ENCODE measurements around the gene PAX3.

PAX3 gene

DNA sequence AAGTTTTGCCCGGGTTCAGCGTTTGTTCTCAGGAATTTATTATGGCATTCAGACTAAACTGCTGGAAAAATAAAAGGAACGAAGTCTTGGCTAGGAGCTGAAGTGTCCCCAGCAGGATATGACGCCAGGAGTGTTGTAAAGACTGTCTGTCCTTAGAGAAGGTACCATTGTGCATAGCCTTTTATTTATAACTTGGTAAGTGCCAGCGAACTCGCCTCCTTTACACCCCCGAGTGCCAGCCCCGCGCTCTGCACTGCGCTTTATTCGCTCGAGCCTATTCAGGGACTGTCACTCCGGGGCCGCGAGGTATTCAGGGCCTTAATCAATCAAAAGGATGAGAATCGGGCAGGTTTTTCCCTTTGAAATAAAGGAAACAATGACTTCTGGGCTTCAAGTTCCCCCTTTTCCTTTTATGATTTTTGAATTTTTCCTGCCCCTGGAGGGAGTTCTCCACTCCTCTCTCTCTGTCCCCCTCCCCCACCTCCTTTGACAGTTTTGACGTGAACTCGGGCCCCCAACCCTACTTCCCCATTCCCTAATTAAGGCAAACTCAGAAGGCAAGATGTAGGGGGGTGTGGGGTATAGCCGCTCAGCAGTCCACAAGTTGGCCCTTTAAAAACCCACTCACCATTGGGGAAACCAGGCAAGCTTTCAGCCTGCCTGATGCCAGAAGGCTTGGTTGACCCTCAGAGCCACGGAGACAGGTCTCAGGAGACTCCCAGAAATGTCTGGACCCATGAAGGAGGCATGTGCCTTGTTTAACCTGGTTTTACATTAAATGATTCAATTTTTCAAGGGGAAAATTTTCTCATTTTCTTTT, 1.3 kb upstream of the PAX3 start:
- no peak for FAIRE-seq
- DNase-seq (ENCODE audit: insufficient read length, low spot score): no peak

DNA sequence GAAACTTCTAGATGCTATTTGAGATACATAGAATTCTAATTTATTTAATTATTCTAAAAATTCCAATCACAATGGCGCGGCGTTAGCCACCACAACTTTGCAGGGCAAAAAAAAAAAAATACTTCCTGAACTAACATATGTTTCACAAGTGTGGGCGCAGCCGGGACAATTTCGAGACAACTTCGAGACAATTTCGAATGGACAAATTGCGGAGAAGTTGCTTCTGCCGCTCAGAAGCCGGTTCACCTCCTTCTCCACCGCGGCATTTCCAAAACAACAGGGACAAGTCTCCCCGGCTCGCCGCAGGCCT, 842 bp downstream of the PAX3 start:
- DNase-seq (ENCODE audit: insufficient read length, low spot score) (no peak), FAIRE-seq (no peak)

DNA sequence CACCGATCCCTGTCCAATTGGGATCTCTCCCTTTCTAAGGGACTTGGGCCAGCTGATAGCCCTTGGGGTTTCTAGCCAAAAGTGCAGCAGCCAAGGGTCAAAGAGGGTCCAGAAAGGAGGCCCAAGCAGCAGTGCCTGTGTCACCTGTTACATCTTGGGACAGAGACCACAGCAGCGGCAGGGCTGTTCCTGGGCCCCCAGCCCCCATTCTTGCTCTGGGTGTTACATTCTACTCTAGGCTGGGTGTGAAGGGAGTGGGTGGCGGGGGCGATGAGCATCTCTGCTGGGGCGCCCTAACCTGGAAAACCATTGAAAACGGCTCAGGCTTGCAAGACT, 1.2 kb downstream of the PAX3 start:
- FAIRE-seq: no peak

DNA sequence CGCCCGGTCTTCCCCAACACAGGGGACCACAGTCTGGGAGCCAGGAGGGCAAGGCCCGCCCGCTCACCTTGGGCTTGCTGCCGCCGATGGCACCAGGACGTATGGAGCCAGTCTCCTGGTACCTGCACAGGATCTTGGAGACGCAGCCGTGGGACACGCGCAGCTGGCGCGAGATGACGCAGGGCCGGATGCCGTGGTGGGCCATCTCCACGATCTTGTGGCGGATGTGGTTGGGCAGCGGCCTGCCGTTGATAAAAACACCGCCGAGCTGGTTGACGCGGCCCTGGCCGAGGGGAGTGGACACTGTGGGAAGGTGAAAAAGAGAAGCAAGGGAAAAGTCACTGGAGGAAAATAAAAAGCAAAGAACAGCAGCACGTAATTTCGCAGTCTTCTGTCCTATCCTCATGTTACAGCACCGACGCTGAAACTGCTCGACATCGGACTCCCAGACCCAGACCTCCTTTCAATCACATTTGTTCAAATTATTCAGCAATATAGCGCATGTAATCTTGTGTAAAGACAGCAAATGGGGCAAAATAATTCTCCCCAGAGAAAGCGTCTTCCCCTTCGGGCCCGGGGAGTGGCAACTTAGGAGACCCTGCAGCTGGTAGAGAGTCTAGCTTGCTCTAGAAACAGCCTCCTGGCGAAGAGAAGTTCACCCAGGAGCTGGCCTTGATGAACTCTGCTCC, 1.7 kb downstream of the PAX3 start:
- no peak for DNase-seq (ENCODE audit: insufficient read length, low spot score)
- FAIRE-seq: no peak

More for the DNA sequence above, 1.2 kb downstream of the PAX3 start:
- no peak for DNase-seq (ENCODE audit: insufficient read length, low spot score)

DNA sequence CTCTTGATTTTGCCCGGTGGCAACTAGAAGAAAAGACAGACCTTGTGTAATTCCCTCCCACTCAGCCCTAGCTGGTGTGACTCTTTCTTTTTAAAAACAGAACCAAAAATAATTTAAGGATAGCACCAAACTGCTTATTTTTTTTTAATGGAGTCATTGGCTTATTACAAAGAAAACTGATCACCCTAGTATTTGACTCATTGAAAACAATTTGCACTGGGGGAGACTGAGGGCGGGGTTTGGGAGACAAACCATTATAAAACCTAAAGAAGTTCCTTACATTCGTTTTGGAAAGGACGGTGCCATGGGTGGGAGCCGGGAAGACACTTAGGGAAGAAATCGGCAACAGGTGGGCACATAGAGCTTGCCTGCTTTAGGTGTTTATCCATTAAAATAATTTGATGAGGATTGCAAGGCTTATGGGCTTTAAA, 2.5 kb downstream of the PAX3 start:
- DNase-seq (ENCODE audit: insufficient read length, low spot score) (no peak), FAIRE-seq (no peak)

DNA sequence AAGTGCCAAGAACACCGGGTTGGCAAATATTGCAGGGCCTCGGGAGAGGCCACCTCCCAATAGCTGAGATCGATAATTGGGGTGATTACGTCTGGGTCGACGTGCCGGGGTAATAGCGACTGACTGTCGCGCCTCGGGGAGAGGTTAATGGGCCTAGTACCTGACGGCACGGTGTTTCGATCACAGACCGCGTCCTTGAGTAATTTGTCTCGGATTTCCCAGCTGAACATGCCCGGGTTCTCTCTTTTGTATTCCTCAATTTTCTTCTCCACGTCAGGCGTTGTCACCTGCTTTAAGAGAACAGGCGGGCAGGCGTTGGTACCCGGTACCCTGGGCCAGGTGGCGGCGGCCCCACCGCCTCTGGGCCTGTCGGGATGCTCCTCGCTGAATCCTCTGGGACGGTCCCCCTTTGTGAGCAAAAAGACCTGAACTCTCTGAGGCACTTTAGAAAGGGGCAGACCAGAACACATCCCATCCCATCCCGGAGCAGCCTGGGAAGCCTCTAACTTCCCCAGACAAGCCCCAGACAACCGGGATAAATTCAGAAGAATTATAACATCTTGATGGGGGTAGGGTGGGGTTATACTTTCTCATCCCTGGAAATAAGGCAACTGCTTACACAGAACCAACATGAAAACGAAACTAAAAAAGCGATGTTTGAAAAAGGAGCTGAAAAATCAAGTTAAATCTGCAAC, 3.3 kb downstream of the PAX3 start:
- DNase-seq (ENCODE audit: insufficient read length, low spot score) (no peak), FAIRE-seq (no peak)

DNA sequence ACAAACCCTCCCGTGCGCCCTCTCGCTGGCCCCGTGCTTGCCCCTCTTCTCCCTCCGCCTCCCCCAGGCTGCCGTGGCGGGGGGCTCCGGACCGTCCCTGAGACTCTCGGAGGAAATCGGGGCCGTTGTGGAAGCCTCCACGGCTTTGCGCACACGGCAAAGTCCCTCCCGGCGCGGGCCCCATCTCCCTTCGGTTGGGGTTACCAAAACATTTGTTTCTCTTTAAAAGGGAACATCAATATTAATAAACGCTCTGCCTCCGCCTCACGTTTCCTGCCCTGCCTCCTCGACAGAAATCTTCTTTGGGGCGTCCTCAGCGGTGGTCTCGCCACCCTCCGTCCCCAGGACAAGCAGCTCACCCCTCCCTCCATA, 3.8 kb downstream of the PAX3 start:
- DNase-seq (ENCODE audit: insufficient read length, low spot score) (no peak), FAIRE-seq (no peak)

DNA sequence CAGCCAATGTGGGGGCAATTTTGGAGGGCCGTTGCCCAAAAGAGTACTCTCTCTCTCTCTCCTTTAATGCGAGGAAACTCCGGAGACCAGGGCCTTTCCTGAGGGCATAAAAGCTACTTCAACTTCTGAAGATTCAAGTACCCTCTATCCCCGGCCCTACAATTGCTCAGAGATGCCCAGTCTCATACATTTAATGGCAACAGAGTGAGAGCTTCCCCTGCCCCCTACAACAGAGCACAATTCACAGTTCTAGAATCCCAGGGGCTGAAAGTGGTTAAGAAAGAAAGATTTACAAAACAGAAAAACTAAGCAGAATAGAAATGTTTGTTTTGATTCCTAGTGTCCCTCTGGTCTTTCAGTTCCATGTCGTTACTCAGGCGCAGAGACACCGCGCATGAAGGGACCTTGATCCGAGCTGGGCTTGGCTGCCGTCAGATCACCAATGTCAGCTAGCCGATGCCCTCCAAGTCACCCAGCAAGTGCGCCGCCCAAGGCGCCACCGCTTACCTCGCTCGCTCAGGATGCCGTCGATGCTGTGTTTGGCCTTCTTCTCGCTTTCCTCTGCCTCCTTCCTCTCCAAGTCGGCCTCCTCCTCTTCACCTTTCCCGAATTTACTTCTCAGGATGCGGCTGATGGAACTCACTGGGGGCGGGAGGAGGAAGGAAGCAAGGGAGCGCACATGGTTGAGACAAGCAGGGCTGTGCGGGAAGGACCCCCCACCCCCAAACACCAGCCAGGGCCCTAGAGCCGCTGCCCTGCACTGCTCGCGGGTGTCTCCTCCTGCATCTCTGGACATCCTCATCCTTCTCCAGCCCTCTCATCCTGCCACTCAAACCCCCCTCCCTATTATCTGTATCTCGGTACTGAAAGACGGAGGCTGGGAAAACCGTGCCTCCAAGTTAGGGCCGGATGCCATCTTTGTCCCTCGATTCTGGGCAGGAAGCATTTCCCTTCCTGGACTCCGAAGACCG, 4.9 kb downstream of the PAX3 start:
- no peak for FAIRE-seq

DNA sequence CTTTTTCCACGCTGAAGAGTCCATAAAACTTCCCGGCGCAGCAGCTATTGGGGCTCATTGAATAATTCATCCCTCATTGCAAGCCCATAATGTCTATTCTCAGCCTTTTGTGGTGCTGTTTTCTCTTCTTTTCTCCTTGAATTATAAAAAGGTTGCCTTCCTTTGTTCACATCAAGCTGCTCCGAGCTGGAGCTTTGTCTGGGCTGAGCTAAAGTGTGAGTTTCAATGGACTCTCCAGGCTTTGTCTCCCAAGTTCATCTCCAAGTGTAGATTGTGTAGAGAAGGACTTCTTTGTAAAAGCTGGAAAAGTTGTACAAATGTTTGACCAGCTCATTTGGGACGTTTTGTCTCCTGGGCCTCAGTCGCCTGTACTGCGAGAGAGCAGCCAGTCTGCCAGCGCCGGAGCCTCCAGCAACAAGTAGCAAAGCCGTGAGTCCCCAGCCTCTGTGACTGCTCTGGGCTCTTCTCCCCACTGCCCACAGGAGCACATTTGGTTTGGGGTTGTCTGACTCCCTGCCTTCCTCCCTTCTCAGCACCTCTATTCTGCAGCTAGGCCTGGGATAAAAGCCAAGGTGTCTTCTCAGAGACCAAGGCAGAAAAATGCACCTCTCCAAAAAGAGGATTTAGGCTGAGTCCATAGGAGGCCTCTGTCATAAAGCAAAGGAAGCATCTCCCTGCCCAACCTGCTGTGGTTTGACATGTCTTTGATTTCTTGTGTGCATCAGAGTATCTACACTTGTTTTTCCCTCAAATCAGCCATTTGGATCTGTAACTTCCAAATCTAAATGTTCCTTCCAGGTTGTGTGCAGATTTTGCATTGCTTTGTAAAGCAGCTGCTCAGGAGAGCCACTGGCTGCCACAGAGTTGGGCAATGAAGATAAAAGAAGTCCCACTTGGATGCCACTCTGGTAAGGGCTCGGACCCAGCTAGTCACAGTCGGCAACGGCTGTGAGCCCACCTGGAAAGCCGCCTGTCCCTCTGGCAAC, 6.4 kb downstream of the PAX3 start:
- no peak for FAIRE-seq

More for the DNA sequence above, 4.9 kb downstream of the PAX3 start:
- no peak for DNase-seq (ENCODE audit: insufficient read length, low spot score)

DNA sequence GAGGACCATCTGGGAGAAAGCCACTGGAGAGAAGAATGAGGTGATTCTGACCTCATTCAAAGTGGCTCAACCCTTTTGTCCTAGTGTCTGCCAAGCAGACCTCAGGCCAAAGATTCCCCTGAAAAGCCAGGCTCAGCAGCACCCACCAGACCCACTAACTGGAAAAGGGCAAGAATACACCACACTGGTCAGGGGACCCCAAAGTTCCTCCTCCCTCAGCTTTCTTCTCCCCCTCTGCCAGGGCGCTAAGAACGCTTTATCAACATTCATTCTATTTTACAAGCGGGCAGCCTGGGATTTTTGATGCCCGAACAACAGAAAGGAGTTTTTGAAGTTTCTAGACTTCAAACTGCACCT, 7.3 kb downstream of the PAX3 start:
- FAIRE-seq (no peak), DNase-seq (ENCODE audit: insufficient read length, low spot score) (no peak)

More for the DNA sequence above, 6.4 kb downstream of the PAX3 start:
- no peak for DNase-seq (ENCODE audit: insufficient read length, low spot score)

DNA sequence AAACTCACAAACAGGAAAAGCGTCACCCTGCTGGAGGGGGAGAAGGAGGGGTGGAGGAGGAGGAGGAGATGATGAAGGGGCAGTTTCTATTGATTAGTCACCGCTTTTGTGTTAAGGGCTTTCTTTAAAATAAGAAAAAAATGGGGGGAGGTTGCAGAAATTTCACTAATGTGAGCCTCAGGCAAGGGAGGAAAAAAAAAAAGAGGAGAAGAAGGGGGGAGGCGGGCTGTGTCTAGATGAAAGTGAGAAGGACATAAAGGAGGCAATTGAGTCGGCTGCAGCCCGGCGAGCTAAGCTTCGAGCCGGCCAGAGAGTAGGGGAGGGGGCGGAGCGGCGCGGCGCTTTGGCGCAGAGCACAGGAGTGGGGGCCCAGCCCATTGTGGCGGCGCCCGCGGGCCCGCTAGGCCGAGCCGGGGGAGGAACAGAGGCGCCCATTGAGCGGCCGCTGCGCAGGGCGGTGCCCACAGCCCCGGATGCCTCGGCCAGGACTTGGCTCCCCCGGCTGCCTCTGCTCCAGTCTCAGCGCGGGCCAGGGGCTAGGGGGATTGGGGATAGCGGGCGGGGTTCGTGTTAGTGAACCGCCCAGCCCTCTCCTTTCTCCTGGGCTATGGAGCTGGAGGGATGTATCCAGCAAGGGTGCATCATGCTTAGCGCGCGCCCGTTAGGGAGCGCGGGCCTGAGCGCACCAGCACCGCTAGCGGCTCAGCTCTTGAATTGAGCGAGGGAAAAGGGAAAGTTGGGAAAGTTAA, 7.9 kb downstream of the PAX3 start:
- FAIRE-seq: no peak
- no peak for DNase-seq (ENCODE audit: insufficient read length, low spot score)

DNA sequence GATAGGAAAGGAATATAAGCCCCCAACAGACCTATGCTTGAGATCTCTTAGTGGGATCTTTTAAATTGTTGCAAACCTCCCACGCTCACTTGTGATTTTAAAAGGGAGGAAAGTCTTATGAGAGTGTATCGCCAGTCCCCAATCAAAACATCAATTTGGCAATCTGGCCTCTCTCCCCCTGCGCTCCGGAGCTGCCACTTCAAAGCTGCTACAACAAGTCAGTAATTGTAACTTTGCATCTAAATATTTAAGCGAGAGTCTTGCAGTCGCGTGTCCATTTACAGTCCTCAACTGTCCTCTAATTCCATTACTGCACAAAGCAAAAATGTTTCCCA, 8.4 kb downstream of the PAX3 start:
- no peak for FAIRE-seq
- no peak for DNase-seq (ENCODE audit: insufficient read length, low spot score)

DNA sequence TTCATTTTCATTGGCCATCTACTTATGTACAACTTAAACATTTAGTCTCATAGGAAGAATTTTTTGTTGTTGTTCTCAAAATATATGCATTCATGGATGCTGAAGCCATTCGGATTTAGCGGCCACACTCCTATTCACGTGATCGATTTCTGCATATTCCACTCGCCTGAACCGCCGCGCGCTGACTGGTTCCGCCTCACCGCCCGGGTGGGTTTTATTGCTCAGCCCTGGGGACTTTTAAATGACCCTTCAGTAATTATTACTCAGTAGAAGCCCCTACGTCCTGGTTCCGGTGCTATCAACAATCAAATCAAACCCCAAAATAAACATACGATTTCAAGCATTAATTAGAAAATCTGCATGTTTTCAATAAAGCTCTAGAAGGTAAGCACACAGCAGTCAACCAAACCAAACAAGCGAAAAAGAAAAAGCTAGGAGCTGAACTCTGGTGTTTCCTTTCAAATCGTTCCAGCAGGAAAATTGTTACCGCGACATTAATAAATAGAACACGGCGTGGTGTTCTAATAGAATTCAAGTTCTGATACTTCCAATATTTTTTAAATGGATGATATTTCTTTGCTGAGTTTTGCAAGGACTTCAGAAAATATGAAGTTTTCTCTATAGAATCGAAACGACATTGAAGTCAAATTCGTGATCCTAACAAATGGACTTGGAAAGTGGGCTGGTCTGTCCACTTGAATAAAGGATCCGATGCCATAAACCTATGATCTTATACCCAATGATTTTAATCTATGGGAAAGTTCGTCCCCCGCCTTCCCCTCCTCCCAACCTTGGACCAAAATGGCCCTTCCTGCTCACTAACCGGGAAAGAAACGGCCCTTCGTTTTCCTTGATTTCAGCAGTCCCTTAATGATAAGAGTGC, 9.3 kb downstream of the PAX3 start:
- no peak for DNase-seq (ENCODE audit: insufficient read length, low spot score)
- FAIRE-seq: no peak

DNA sequence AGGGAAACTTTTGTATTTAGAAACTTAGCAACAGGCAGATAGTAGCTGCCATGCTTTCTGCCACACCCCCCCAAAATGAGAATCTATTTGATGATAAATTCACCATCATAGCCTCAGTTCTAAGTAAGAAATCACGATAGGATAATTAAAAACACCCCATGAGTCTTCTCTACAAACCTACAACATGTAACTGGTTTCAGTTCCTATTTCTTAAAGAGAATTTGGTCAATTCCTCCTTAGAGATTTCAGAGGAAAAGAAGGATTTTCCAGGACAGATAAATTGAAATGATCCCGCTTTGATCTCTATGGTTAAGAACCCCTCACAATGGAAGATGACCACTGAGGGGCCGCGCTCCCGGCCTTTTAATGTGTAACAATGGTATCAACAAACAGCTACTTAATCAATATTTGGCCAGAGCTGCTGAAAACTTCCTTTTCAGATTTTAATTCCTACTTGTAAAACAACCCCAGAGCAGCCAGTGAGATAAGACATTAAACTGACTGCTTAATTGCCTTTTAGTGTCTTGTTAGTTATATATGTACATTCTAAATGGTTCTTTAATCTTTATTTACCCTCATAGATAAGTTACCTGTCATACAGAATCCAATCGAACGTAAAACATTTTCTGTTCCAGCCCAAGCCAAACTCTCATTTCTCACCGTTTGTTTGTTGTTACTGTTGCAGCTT, 10.1 kb downstream of the PAX3 start:
- no peak for FAIRE-seq
- DNase-seq (ENCODE audit: insufficient read length, low spot score): no peak

DNA sequence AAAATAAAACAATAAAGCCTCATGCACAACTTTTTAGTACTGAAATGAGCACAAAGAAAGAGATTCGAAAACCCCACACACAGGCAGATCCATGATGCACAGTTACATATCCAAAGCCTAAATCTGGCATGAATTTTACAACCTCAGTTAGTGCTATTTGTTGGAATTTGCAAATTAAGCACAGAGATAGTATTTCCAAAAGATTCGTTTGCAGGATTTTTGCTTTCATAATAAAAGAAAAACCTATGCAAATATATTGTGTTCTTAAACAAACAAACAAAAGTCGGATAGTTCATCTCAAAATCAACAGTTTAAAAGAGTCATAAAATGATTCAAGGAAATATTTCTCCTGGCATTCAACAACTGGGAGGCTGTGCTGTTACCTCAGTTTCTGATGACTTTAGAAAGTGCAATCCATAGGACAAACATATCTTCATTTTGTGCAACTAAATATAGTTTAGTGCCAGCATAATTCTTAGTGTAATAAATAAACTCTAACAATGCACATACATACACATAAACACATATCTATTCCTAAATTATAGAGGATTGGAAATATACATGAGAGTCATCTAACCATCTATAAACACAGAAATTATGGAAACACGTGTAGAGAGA, 10.8 kb downstream of the PAX3 start:
- DNase-seq (ENCODE audit: insufficient read length, low spot score) (no peak), FAIRE-seq (no peak)

DNA sequence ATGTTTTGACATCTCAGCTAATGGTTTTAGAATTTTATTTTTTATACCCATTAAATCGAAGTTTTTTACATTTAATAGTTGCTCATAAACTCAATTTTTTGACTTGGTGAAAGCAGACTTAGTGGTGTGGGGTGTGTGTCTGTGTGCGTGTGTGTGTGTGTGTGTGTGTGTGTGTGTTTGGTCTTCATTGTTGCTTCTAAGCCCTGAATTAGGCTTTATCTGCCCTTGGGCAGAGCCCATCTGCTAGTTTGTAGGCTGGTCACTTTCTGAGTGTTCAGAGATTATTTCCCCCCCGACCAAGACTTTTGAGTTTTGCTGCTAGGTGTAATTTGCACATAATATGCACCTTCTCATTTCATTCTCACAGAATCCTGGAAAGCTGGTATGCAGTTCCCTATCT, 14.3 kb downstream of the PAX3 start:
- FAIRE-seq: no peak

DNA sequence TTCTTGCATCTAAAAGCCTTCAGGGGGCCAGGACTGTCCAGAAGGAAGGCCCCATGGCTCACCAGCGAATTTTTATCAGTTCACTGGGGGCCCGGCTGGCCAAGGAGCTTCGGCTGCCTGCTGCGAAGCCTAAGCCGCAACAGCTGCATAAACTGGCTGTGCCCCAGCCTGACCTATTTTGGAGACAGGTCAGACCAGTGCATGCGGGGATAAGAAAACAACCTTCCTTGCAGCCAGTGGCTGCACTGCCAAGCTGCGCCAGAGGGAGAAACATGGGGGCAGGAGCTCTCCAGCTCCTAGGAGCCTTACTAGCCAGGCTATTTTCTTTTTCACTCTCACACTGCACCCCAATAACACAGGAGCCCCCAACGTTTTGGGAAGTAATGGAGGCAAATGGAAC, 15.2 kb downstream of the PAX3 start:
- no peak for DNase-seq (ENCODE audit: insufficient read length, low spot score)
- no peak for FAIRE-seq

More for the DNA sequence above, 14.3 kb downstream of the PAX3 start:
- DNase-seq (ENCODE audit: insufficient read length, low spot score): no peak

Measured in HTR-8/SVneo (cell line).